ENCODE measurements around the gene ARHGAP4. TPM values are rescaled to one million over a fixed set of nuclear protein-coding genes. Genes with fewer than 3 reads are reported as not detected.

ARHGAP4 gene
- total RNA-seq (10 to 100 TPM; 34.2 to 85.4 TPM), polyA plus RNA-seq (100 to 1,000 TPM in 1 of 2 donors, 10 to 100 TPM in 1; 75.3 to 114 TPM)
- long read RNA-seq, donor 1, partial matches to known transcripts = 0 of 1 reads
- long read RNA-seq, donor 1, other reads (novel, unspliced or antisense) = 0 of 1 reads
- long read RNA-seq, donor 2 = 0 reads
- long read RNA-seq, donor 3 = 0 reads
- long read RNA-seq, donor 4, partial matches to known transcripts = 0 of 1 reads
- long read RNA-seq, donor 4, other reads (novel, unspliced or antisense) = 0 of 1 reads
- long read RNA-seq, donor 5, partial matches to known transcripts = 0 of 2 reads
- long read RNA-seq, donor 5, other reads (novel, unspliced or antisense) = 0 of 2 reads

DNA sequence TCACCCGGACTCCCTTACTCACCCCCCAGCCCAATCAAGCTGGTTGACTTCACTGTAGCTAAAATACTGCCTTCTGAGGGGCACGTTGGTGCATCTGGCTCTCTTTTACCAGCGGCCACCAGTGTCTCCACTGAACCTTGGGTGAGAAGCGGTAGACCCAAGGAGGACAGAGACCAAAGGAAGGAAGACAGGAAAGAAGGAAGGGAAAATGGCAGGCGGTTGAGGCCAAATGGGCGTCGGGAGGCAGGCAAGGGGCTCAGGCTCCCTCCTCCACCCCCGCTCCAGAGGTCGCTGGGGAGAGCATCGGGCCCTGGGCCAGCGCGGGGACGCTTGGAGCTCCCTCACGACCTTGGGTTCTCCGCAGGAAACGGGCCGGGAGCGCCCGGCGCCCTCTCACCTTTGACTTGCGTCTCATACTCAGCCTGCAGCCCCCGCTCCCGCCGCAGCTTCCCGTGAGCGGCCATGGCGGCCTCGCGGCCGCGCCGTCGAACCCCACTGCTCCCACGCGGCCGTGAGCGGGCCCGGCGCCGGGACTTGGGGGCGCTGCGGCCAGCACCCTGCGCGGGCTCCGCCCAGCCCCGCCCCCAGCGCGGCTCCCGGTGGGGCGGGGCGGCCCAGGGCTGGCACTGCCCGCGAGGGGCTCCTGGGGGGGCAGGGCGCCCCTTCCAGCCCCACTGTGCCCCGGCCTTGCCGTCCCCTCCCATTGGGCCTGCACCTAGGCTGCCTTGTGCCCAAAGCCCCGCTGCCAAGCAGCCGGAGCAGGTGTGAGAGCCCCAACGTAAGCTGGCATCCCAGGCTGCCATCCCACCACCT, at the start of gene ARHGAP4:
Gene ARHGAP4 (minus strand): TSS at position 526 of the 813 bp plus-strand sequence. CDS start 62 bp downstream, at position 464.
- Histone ChIP-seq H3K27ac (ENCODE audit: low read depth in 1 of 2, low read length in 1 of 2) (peak within 1 kb of the TSS; percentile 95 to 96), H3K9ac (ENCODE audit: insufficient read depth in 1 of 2, low read length in 2 of 2) (no peak within 1 kb of the TSS), H3K9me3 (ENCODE audit: control insufficient read depth in 4 of 4, insufficient read depth in 3 of 4, low read length in 3 of 4) (peaks cover 0 to 3% (median 0%) of the 10 kb centered on the region in 4 donors), H3K27me3 (ENCODE audit: control insufficient read depth in 3 of 3, insufficient read depth in 3 of 3, low read length in 2 of 3) (no peaks in the 10 kb centered on the region), H3K36me3 (ENCODE audit: control insufficient read depth in 4 of 4, insufficient read depth in 4 of 4, low read length in 4 of 4) (peaks cover 0 to 3% (median 0%) of the 10 kb centered on the region in 4 donors), H3K4me3 (peak within 1 kb of the TSS; percentile 49), H3K4me1 (ENCODE audit: control insufficient read depth in 5 of 5, insufficient read depth in 5 of 5, low read length in 5 of 5) (peaks cover 0 to 34% (median 12%) of the 10 kb centered on the region in 5 donors)
- TF ChIP-seq, protein P1, sequence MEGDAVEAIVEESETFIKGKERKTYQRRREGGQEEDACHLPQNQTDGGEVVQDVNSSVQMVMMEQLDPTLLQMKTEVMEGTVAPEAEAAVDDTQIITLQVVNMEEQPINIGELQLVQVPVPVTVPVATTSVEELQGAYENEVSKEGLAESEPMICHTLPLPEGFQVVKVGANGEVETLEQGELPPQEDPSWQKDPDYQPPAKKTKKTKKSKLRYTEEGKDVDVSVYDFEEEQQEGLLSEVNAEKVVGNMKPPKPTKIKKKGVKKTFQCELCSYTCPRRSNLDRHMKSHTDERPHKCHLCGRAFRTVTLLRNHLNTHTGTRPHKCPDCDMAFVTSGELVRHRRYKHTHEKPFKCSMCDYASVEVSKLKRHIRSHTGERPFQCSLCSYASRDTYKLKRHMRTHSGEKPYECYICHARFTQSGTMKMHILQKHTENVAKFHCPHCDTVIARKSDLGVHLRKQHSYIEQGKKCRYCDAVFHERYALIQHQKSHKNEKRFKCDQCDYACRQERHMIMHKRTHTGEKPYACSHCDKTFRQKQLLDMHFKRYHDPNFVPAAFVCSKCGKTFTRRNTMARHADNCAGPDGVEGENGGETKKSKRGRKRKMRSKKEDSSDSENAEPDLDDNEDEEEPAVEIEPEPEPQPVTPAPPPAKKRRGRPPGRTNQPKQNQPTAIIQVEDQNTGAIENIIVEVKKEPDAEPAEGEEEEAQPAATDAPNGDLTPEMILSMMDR (IDR thresholded peaks at IDR 0.05; ENCODE audit: control extremely low read depth, extremely low read depth) = no peak
- ATAC-seq (ENCODE audit: insufficient read depth, low FRiP score) (no peak), DNase-seq (no peak)
- 11 to 29% methylated on average over 10 to 59 of the region's 59 CpGs for WGBS, 2 donors

GRCh38 chrX:153974726-153975286, 48.7 kb upstream of the ARHGAP4 start:
- Histone ChIP-seq H3K4me1 (ENCODE audit: control insufficient read depth in 5 of 5, insufficient read depth in 5 of 5, low read length in 5 of 5) (peaks cover 0 to 15% (median 5%) of the 10 kb centered on the region in 5 donors), H3K36me3 (ENCODE audit: control insufficient read depth in 4 of 4, insufficient read depth in 4 of 4, low read length in 4 of 4) (no peaks in the 10 kb centered on the region), H3K9me3 (ENCODE audit: control insufficient read depth in 4 of 4, insufficient read depth in 3 of 4, low read length in 3 of 4) (peaks cover 0 to 4% (median 0%) of the 10 kb centered on the region in 4 donors), H3K27me3 (ENCODE audit: control insufficient read depth in 3 of 3, insufficient read depth in 3 of 3, low read length in 2 of 3) (no peaks in the 10 kb centered on the region), H3K27ac (ENCODE audit: low read depth in 1 of 2, low read length in 1 of 2) (peak overlapping the region in 1 of 2 donors; percentile 58), H3K9ac (ENCODE audit: insufficient read depth in 1 of 2, low read length in 2 of 2) (no peak overlapping the region), H3K4me3 (no peak overlapping the region)
- TF ChIP-seq, protein P1 (IDR thresholded peaks at IDR 0.05; ENCODE audit: control extremely low read depth, extremely low read depth) = no peak
- DNase-seq (no peak), ATAC-seq (ENCODE audit: insufficient read depth, low FRiP score) (no peak)
- WGBS, 2 donors = 46 to 69% methylated on average over 2 to 3 of the region's 3 CpGs

DNA sequence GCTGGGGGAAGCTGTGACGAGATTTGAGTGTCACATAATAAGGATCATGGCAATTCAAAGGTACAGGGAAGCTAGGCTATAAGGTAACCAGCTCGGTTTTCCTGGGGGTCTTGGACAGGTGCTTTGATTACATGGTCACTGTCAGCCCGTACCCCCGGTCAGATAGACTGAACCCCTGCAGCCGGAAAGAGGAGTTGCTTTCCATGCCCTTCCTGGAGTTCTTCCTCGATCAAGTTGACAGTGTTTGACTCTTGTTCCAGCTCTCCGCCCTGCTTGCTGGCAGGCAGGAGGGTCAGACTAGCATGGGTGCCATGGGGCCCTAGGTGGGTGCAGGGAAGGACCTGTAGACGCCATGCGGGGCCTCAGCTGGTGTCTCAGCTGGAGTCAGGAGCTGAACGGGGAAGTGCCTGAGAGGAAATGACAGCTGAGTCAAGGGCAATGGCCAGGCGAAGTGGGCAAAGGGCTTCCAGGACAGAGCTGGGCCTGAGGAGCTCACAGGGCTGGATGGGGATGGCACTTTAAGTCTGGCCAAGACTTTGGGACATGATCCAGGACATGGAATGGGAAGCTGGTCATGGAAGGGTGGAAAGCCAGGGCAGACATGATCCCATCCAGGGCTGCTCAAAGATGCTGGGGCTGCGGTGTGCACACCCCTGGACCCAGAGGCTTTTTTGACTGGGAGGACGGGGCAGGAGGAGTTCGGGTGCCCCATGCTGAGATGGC, 48.1 kb upstream of the ARHGAP4 start:
- TF ChIP-seq, protein P1 (IDR thresholded peaks at IDR 0.05; ENCODE audit: control extremely low read depth, extremely low read depth) = no peak
- Histone ChIP-seq H3K4me3 (no peak overlapping the region), H3K27me3 (ENCODE audit: control insufficient read depth in 3 of 3, insufficient read depth in 3 of 3, low read length in 2 of 3) (no peaks in the 10 kb centered on the region), H3K4me1 (ENCODE audit: control insufficient read depth in 5 of 5, insufficient read depth in 5 of 5, low read length in 5 of 5) (peaks cover 0 to 21% (median 5%) of the 10 kb centered on the region in 5 donors), H3K27ac (ENCODE audit: low read depth in 1 of 2, low read length in 1 of 2) (peak overlapping the region; percentile 88 to 98), H3K36me3 (ENCODE audit: control insufficient read depth in 4 of 4, insufficient read depth in 4 of 4, low read length in 4 of 4) (peaks cover 0 to 5% (median 0%) of the 10 kb centered on the region in 4 donors), H3K9me3 (ENCODE audit: control insufficient read depth in 4 of 4, insufficient read depth in 3 of 4, low read length in 3 of 4) (peaks cover 0 to 4% (median 0%) of the 10 kb centered on the region in 4 donors), H3K9ac (ENCODE audit: insufficient read depth in 1 of 2, low read length in 2 of 2) (no peak overlapping the region)
- ATAC-seq (ENCODE audit: insufficient read depth, low FRiP score) = no peak
- 52 to 70% methylated on average over 12 to 14 of the region's 14 CpGs for WGBS, 2 donors
- DNase-seq = no peak

Data from lung (tissue), 16 donors.